PC-3 (cell line): Measurements from ENCODE around the gene CASKIN2. TPM values are rescaled to one million over a fixed set of nuclear protein-coding genes. Genes with fewer than 3 reads are reported as not detected.

Experiments
- ATAC-seq: fragments of 200-7000 bp; cut with Tn5 transposase; 2 replicates; pipeline ENCODE4 v1.9.1; 2020; ENCODE audit warnings: mild to moderate bottlenecking, moderate library complexity
- BruUV-seq: library from RNA; stranded (reverse); fragments of 400-500 nt; replicated peaks from 2 replicates; lab custom pipeline; 2021; lab: Mats Ljungman, UMichigan
- CTCF ChIA-PET: fragments of 300-600 bp; sonication (Branson Sonifier 250); formaldehyde crosslinking; loops from one replicate; lab custom pipeline; 2022; ENCODE audit warnings: antibody characterized with exemption; lab: Charles Lee
- POLR2A ChIA-PET: fragments of 300-600 bp; sonication (Branson Sonifier 250); formaldehyde crosslinking; loops from one replicate; lab custom pipeline; 2022; ENCODE audit warnings: antibody characterized with exemption; ENCODE audit not compliant: unreplicated experiment; lab: Charles Lee
- DNase-seq: peaks from one replicate; pipeline ENCODE4 v3.0.0-alpha.2; 2015
- H2AFZ ChIP-seq: fragments of 300-600 bp; sonication (generic); 2 replicates; pipeline ENCODE4 v1.6.0; 2016; ENCODE audit warnings: antibody characterized with exemption, low read length
- H3F3A ChIP-seq: fragments of 300-600 bp; sonication (generic); one replicate; pipeline ENCODE4 v1.6.0; 2017; ENCODE audit warnings: antibody characterized with exemption, low read length, control low read depth, mild to moderate bottlenecking; ENCODE audit not compliant: unreplicated experiment
- H3K27ac ChIP-seq: fragments of 300-600 bp; sonication (generic); 2 replicates; pipeline ENCODE4 v1.5.1; 2016; ENCODE audit warnings: mild to moderate bottlenecking, low read length
- H3K27me3 ChIP-seq: fragments of 300-600 bp; sonication (generic); 2 replicates; pipeline ENCODE4 v1.6.1; 2016; ENCODE audit warnings: low read length, mixed read lengths
- H3K36me3 ChIP-seq: fragments of 300-600 bp; sonication (generic); 2 replicates; pipeline ENCODE4 v1.6.1; 2016; ENCODE audit warnings: low read depth, mixed run types, low read length, mixed read lengths
- H3K4me1 ChIP-seq: fragments of 300-600 bp; sonication (generic); 2 replicates; pipeline ENCODE4 v1.5.1; 2016; ENCODE audit warnings: low read length; ENCODE audit not compliant: insufficient read depth
- H3K4me2 ChIP-seq: fragments of 300-600 bp; sonication (generic); 2 replicates; pipeline ENCODE4 v1.6.0; 2016; ENCODE audit warnings: low read length
- H3K4me3 ChIP-seq: fragments of 300-600 bp; sonication (generic); 2 replicates; pipeline ENCODE4 v1.5.1; 2016; ENCODE audit warnings: mild to moderate bottlenecking, low read length, mixed read lengths
- H3K79me2 ChIP-seq: fragments of 300-600 bp; sonication (generic); 2 replicates; pipeline ENCODE4 v1.6.1; 2017; ENCODE audit warnings: low read length, mixed read lengths
- H3K9ac ChIP-seq: fragments of 300-600 bp; sonication (generic); 2 replicates; pipeline ENCODE4 v1.6.0; 2016; ENCODE audit warnings: mild to moderate bottlenecking, low read length
- H3K9me2 ChIP-seq: fragments of 300-600 bp; sonication (generic); replicated peaks from 2 replicates; pipeline ENCODE4 v1.6.1; 2016; ENCODE audit warnings: mixed run types, low read length, mixed read lengths
- H3K9me3 ChIP-seq: fragments of 300-600 bp; sonication (generic); 2 replicates; pipeline ENCODE4 v1.6.1; 2016; ENCODE audit warnings: low read length, mixed read lengths
- H4K20me1 ChIP-seq: fragments of 300-600 bp; sonication (generic); 2 replicates; pipeline ENCODE4 v1.6.1; 2016; ENCODE audit warnings: low read length, mixed read lengths
- CTCF ChIP-seq: fragments of 300-600 bp; sonication (generic); conservative IDR thresholded peaks from 2 replicates; pipeline ENCODE4 v1.5.1; 2017; ENCODE audit warnings: antibody characterized with exemption, low read depth, mild to moderate bottlenecking, low read length
- EZH2 ChIP-seq: fragments of 300-600 bp; sonication (generic); IDR thresholded peaks from one replicate; pipeline ENCODE4 v1.6.1; 2017; ENCODE audit warnings: antibody characterized with exemption, mild to moderate bottlenecking, low read length; ENCODE audit not compliant: unreplicated experiment
- EZH2phosphoT487 ChIP-seq: fragments of 300-600 bp; sonication (generic); IDR thresholded peaks from 2 replicates; pipeline ENCODE4 v1.6.1; 2018; ENCODE audit warnings: mild to moderate bottlenecking, antibody characterized with exemption, low read length, borderline replicate concordance
- intact Hi-C: fragments of 100-400 bp; cut with micrococcal nuclease; formaldehyde crosslinking; loops from 2 replicates; pipeline ENCODE4 v1.9.0; 2023
- total RNA-seq: library from RNA; depleted of rRNA; stranded (reverse); fragments of >200 nt; gene quantifications from 2 replicates; pipeline ENCODE4 v1.2.3, GENCODE V29; 2014

CASKIN2 gene
- total RNA-seq, 1 experiment from 2014 or later: 22.0 TPM

GRCh38 chr17:75518983-75519537 lies 3.7 kb upstream of the CASKIN2 start:
- ChIA-PET POLR2A (no interaction called here), CTCF (interaction anchor here (0.6 kb wide), 1 partner anchor 335 kb away, joined by 3 read pairs; no protein-coding TSS in a partner anchor)
- Histone ChIP-seq H3K27ac (no peak overlapping the region), H3K4me3 (no peak overlapping the region), H4K20me1 (peaks cover under 1% of the 10 kb centered on the region), H3K36me3 (peaks cover 4% of the 10 kb centered on the region), H3K9ac (no peak overlapping the region), H3K9me2 (no peaks in the 10 kb centered on the region), H2AFZ (no peak overlapping the region), H3K27me3 (no peaks in the 10 kb centered on the region), H3K79me2 (peaks cover 29% of the 10 kb centered on the region), H3K9me3 (no peaks in the 10 kb centered on the region), H3K4me1 (peaks cover 19% of the 10 kb centered on the region), H3K4me2 (no peak overlapping the region), H3F3A (no peaks in the 10 kb centered on the region)
- ATAC-seq: no peak
- no TSS peak for BruUV-seq
- DNase-seq: no peak
- TF ChIP-seq CTCF: no peak; the same call in 1 of the 2 replicates
- TF ChIP-seq EZH2: no peak
- no peak for TF ChIP-seq EZH2phosphoT487
- intact Hi-C loops: loop anchor here (5.0 kb wide), 2 partner anchors 62 to 113 kb away; partner anchors contain the start of genes SMIM5 and TMEM94

- Histone ChIP-seq H4K20me1 (peaks cover 10% of the 10 kb centered on the region), H3K9me3 (no peaks in the 10 kb centered on the region), H3K9ac (no peak overlapping the region), H2AFZ (no peak overlapping the region), H3K4me2 (no peak overlapping the region), H3K9me2 (no peaks in the 10 kb centered on the region), H3K4me3 (no peak overlapping the region), H3K79me2 (peaks cover 38% of the 10 kb centered on the region), H3K4me1 (peaks cover 27% of the 10 kb centered on the region), H3F3A (no peaks in the 10 kb centered on the region), H3K36me3 (peaks cover 4% of the 10 kb centered on the region), H3K27ac (no peak overlapping the region), H3K27me3 (no peaks in the 10 kb centered on the region)
- ATAC-seq (no peak), DNase-seq (no peak)
- ChIA-PET CTCF (interaction anchor here (3.1 kb wide), 1 partner anchor 31 kb away, joined by 18 read pairs; no protein-coding TSS in a partner anchor), POLR2A (no interaction called here)
- no TSS peak for BruUV-seq
- TF ChIP-seq CTCF (no peak), EZH2phosphoT487 (no peak)
- intact Hi-C loops: loop anchor here (5.0 kb wide), 2 partner anchors 61 to 114 kb away; partner anchors contain the start of genes SMIM5 and TMEM94
Observed at GRCh38 chr17:75518201-75518600, 2.9 kb upstream of the CASKIN2 start.

- Histone ChIP-seq H3K4me3 (peak overlapping the region; percentile 84), H3K27me3 (no peaks in the 10 kb centered on the region), H3K27ac (no peak overlapping the region), H3K9me3 (no peaks in the 10 kb centered on the region), H3K36me3 (peaks cover 3% of the 10 kb centered on the region), H3K4me1 (peaks cover 35% of the 10 kb centered on the region), H2AFZ (peak overlapping the region; percentile 80; the same call in 1 of the 2 replicates), H3K4me2 (peak overlapping the region; percentile 95), H3K9ac (peak overlapping the region; percentile 71), H4K20me1 (peaks cover 13% of the 10 kb centered on the region), H3K79me2 (peaks cover 46% of the 10 kb centered on the region), H3F3A (no peaks in the 10 kb centered on the region), H3K9me2 (no peaks in the 10 kb centered on the region)
- TSS peak; percentile 40 for BruUV-seq
- ChIA-PET POLR2A (no interaction called here), CTCF (interaction anchor here (0.6 to 3.1 kb wide), 3 partner anchors 32 to 89 kb away, joined by 3 to 18 read pairs (median 8); no protein-coding TSS in a partner anchor)
- TF ChIP-seq CTCF (no peak; the same call in 1 of the 2 replicates), EZH2 (no peak)
- intact Hi-C loops: loop anchor here (2.0 to 5.0 kb wide), 3 partner anchors 45 to 115 kb away; partner anchors contain the start of genes SMIM5 and TMEM94
- ATAC-seq: no peak
- peak; percentile 43 for DNase-seq
Observed at GRCh38 chr17:75517297-75517865, 2.0 kb upstream of the CASKIN2 start.
